ENCODE results near the gene ASAP3. TPM values are rescaled to one million over a fixed set of nuclear protein-coding genes. Genes with fewer than 3 reads are reported as not detected.

The ASAP3 gene
- total RNA-seq, 1 donor from 2014 or later = 3.4 TPM

GRCh38 chr1:23450894-23451293 lies 33.1 kb downstream of the ASAP3 start:
- DNase-seq (ENCODE audit: low read depth in 2 of 2) = no peak

GRCh38 chr1:23449958-23450357 lies 34.0 kb downstream of the ASAP3 start:
- DNase-seq (ENCODE audit: low read depth in 2 of 2) = no peak

GRCh38 chr1:23449306-23449705 lies 34.7 kb downstream of the ASAP3 start:
- no peak for DNase-seq (ENCODE audit: low read depth in 2 of 2)

GRCh38 chr1:23448846-23449245 lies 35.1 kb downstream of the ASAP3 start:
- DNase-seq (ENCODE audit: low read depth in 2 of 2) = no peak

- no peak for DNase-seq (ENCODE audit: low read depth in 2 of 2)
Measured at GRCh38 chr1:23446661-23447310, 37.2 kb downstream of the ASAP3 start.

- DNase-seq (ENCODE audit: low read depth in 2 of 2) = no peak
Measured at GRCh38 chr1:23444596-23445390, 39.2 kb downstream of the ASAP3 start.

GRCh38 chr1:23444104-23444533 lies 39.9 kb downstream of the ASAP3 start:
- DNase-seq (ENCODE audit: low read depth in 2 of 2) = no peak

GRCh38 chr1:23442751-23443150 lies 41.2 kb downstream of the ASAP3 start:
- no peak for DNase-seq (ENCODE audit: low read depth in 2 of 2)

- DNase-seq (ENCODE audit: low read depth in 2 of 2) = no peak
Measured at GRCh38 chr1:23441446-23442148, 42.4 kb downstream of the ASAP3 start.

GRCh38 chr1:23438545-23438944 lies 45.4 kb downstream of the ASAP3 start:
- no peak for DNase-seq (ENCODE audit: low read depth in 2 of 2)

- no peak for DNase-seq (ENCODE audit: low read depth in 2 of 2)
Measured at GRCh38 chr1:23437355-23437664, 46.7 kb downstream of the ASAP3 start.

- DNase-seq (ENCODE audit: low read depth in 2 of 2) = no peak
Measured at GRCh38 chr1:23436520-23437354, 47.2 kb downstream of the ASAP3 start.

- no peak for DNase-seq (ENCODE audit: low read depth in 2 of 2)
Measured at GRCh38 chr1:23434260-23434775, 49.7 kb downstream of the ASAP3 start.

GRCh38 chr1:23433122-23433521 lies 50.9 kb downstream of the ASAP3 start:
- DNase-seq (ENCODE audit: low read depth in 2 of 2) = no peak

GRCh38 chr1:23431431-23431830 lies 52.5 kb downstream of the ASAP3 start:
- no peak for DNase-seq (ENCODE audit: low read depth in 2 of 2)

GRCh38 chr1:23430803-23431202 lies 53.2 kb downstream of the ASAP3 start:
- DNase-seq (ENCODE audit: low read depth in 2 of 2) = no peak

- no peak for DNase-seq (ENCODE audit: low read depth in 2 of 2)
Measured at GRCh38 chr1:23428136-23428905, 55.7 kb downstream of the ASAP3 start.

GRCh38 chr1:23427550-23427949 lies 56.4 kb downstream of the ASAP3 start:
- DNase-seq (ENCODE audit: low read depth in 2 of 2) = no peak

GRCh38 chr1:23426828-23427227 lies 57.2 kb downstream of the ASAP3 start:
- no peak for DNase-seq (ENCODE audit: low read depth in 2 of 2)

GRCh38 chr1:23425193-23425494 lies 58.8 kb downstream of the ASAP3 start:
- DNase-seq (ENCODE audit: low read depth in 2 of 2) = no peak
